Heart left ventricle (tissue), 13 donors: ENCODE data around the gene BNIP3.

Experiments used
- POLR2A ChIP-seq, 2 donors: fragments of 450-650 bp; IDR thresholded peaks; one replicate each; pipeline ENCODE4 v1.6.1; 2017; ENCODE audit warnings: antibody characterized with exemption in 2 of 2, mild to moderate bottlenecking in 2 of 2, moderate library complexity in 2 of 2
- TF ChIP-seq, protein P1 (sequence below), 12 donors: fragments of 200-600 bp; sonication (generic) in 4 of 12; IDR thresholded peaks; one replicate each; pipeline versions ENCODE4 v1.5.0 to v1.8.0; 2018 to 2022; ENCODE audit warnings: antibody characterized with exemption in 12 of 12, mild to moderate bottlenecking in 5 of 12
- donor health status: ischemic (EF 13 %, LVEDD 7.1; RV severe dilation, severe dysfunction).
- donor health status: DM: no; HTN: yes; CAD: no.
- donor health status: DM: no; HTN: no; CAD: no.
- donor health status: ischemic (EF 25% LVEDD 6.9; RV normal size, moderate dysfunction).
- donor health status: ischemic (EF 25% LVEDD 5.7; RV mildly dilated, moderate dysfunction).
- donor health status: ischemic (EF 35%, LVEDD 5.7; RV mildly dilated, moderate dysfunction).
- donor health status: nonischemic (EF 11% LVEDD 7.7; RV severe dilation, severe dysfunction).
- donor health status: DM: yes; HTN: yes; CAD: no.
- donor health status: PGD.
- donor health status: ischemic (EF 29% LVEDD 5.4; RV normal size, mild dysfunction).
- donor health status: nonischemic (EF 23%, LVEDD 6.1; RV moderate dilation, normal function).

DNA sequence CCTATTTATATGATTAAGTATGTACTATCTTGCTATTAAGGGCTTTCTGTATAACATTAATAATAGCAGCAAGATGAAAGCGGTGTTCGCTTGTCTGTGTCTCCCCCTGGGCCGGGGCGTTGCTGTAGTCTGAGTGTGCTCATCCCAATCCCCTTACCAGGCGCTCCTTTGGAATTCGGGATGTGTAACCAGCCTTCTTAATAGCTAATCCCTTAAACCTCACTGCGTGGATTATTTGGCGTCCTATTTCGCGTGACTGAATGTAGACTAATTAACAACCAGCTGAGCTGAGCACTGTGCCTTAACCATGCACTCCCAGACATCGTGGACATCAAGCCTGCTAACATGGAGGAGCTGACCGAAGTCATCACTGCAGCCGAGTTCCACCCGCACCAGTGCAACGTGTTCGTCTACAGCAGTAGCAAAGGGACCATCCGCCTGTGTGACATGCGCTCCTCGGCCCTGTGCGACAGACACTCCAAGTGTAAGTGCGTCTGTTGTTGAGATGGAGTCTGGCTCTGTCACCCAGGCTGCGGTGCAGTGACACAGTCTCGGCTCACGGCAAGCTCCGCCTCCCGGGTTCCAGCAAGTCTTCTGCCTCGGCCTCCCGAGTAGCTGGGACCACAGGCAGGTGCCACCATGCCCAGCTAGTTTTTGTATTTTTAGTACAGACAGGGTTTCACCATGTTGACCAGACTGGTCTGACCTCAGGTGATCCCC, 36.6 kb downstream of the BNIP3 start:
- TF ChIP-seq, protein P1, sequence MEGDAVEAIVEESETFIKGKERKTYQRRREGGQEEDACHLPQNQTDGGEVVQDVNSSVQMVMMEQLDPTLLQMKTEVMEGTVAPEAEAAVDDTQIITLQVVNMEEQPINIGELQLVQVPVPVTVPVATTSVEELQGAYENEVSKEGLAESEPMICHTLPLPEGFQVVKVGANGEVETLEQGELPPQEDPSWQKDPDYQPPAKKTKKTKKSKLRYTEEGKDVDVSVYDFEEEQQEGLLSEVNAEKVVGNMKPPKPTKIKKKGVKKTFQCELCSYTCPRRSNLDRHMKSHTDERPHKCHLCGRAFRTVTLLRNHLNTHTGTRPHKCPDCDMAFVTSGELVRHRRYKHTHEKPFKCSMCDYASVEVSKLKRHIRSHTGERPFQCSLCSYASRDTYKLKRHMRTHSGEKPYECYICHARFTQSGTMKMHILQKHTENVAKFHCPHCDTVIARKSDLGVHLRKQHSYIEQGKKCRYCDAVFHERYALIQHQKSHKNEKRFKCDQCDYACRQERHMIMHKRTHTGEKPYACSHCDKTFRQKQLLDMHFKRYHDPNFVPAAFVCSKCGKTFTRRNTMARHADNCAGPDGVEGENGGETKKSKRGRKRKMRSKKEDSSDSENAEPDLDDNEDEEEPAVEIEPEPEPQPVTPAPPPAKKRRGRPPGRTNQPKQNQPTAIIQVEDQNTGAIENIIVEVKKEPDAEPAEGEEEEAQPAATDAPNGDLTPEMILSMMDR (IDR thresholded peaks at IDR 0.05), result no peak
- TF ChIP-seq POLR2A (IDR thresholded peaks at IDR 0.05), result no peak
